Measurements from ENCODE around the gene MFSD6.

DNA sequence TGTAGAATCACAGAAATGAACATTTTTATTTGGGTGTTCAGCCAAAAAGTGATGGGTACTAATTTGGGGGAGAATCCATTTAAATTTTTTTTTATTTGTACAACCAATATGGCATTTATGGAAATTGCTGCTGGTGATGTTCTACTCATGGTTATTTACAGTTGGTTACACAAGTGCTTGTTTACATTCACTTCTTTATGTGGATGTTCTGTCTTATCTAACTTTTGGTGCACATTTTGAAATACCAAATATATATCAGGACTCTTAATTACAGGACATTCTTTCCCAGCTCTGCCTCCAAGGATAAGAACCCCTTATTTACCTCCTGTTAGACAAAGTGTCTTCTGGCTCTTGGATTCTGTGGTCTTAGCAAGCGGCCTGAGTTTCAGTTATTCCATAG, 91.1 kb downstream of the MFSD6 start:
- TF ChIP-seq ZNF324 (tag by site-specific recombination; IDR thresholded peaks at IDR 0.05) (no peak), ZNF670 (tag by site-specific recombination; IDR thresholded peaks at IDR 0.05; ENCODE audit: low read depth) (no peak), ZXDB (tag by site-specific recombination; IDR thresholded peaks at IDR 0.05) (no peak), CTCF (tag by site-specific recombination; IDR thresholded peaks at IDR 0.05) (no peak)
